HG03064 (cell line): ENCODE data around the gene C2orf49.

Experiments used
- ATAC-seq: cut with Tn5 transposase; IDR thresholded peaks from one replicate; pipeline ENCODE4 v1.9.1; 2021; ENCODE audit warnings: low read depth; ENCODE audit not compliant: unreplicated experiment

Gene C2orf49

GRCh38 chr2:105358593-105358992 is 21.3 kb downstream of the C2orf49 start:
- ATAC-seq = no peak

DNA sequence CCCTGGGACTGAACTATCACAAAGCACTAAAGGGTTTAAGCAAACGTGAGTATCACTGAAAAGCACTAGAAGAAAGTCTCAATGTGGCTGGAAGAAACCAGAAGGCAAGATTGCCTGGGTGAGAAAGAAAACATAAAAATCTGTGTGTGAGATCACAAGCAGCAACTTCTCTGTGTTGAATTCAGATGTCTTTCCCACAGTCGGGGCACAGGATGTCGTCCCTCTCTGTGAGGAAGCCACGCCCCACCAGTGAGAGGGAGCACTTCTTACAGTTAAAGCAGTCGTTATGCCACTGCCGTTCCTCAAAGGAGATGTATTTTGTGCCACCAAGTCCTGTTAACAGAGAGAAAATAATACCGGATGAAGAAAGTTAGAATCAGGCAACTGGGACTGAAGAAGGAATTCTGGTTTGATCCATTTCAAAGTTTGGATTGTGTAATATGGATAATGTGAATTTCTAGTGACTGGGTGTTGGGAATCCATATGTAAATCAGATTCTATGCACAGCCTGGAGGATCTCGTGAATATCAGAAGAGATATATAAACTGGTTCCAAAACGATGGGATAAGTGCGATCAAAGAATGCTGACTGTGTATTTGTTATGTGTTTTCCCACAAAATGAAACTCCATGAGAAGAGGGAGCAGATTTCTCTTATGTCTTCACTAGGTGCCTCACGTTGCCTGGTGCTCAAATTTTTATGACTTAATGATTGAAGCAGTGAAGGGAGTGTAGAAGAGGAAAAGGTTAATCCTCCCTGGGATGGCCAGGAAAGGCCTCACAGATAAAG is 24.0 kb downstream of the C2orf49 start:
- no peak for ATAC-seq

- no peak for ATAC-seq
Measured at GRCh38 chr2:105362862-105363591, 25.7 kb downstream of the C2orf49 start.

- ATAC-seq = no peak
Measured at GRCh38 chr2:105364436-105365139, 27.2 kb downstream of the C2orf49 start.

DNA sequence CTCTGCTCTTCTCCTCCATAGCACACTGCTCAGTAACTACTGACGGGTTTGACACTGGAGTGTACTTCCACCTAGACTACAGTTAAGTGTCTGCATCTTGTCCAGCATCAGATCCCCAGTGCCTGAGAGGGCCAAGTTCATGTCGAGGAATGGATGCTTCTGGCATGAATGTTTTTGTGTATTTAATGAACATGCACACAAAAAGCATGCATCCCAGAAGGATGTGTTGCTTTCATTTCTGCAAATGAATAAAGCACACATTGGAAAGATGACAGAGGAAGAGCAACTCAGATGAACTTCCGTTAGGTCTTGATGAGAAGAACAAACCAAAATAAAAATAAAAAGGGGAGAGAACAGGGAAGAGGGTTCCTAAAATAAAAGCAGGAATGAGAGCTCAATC is 27.9 kb downstream of the C2orf49 start:
- no peak for ATAC-seq

- no peak for ATAC-seq
Measured at GRCh38 chr2:105368759-105369408, 31.5 kb downstream of the C2orf49 start.

DNA sequence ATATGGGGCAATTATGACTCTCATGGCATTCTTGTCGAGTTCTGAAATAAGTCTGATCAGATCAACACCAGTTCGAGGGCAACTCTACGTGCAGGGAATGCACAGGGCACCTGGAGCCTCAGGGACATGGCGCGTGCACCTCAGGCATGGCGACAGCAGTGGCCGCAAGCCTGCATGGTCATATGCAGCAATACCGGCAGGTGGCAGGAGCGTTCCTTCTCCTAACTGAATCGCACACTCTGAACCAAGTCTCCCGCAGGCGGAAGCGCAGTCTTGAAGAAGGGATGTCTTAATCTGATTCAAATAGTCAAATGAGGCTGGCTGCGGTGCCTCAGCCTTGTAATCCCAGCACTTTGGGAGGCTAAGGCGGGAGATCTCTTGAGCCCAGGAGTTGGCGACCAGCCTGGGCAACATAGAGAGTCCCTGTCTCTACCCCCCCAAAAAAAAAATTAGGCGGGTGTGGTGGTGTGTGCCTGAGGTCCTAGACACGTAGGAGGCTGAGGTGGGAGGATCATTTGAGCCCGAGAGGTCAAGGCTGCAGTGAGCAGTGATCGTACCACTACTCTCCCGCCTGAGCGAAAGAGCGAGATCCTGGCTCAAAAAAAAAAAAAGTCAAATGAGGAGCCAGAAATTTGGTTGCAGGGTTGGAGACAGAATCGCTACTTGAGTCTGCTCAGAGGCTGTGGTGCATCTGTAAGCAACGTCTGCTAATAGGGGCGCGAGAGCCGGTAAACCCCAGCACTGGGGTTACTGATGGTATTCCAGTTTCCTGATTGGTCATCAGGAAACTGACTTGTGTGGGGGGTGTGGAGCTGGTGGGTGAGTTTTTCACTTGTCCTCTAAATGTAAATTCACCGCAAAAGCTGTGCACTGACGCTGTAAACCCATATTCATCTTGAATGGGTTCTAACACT is 32.7 kb downstream of the C2orf49 start:
- peak; percentile 89 for ATAC-seq

GRCh38 chr2:105371156-105371555 is 33.8 kb downstream of the C2orf49 start:
- ATAC-seq = no peak

DNA sequence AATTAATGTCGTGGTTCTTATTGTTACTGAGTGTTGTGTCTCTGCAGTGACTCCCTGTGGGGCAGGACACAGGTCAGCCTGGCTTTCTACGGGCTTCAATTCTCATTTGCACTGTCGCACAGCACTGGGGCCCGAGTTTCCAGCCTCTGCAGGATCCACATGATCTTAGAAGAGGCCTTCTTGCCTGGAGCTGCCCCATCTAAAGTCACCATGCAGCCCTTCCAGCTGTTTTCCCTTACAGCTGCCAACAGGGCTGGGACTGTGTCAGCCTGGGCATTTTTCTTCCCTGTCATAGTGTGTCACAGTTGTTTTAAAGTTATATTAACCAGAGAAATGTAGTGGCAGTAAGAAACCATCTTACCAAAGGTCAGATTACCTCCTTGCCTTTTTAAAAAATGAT is 34.5 kb downstream of the C2orf49 start:
- ATAC-seq = no peak

DNA sequence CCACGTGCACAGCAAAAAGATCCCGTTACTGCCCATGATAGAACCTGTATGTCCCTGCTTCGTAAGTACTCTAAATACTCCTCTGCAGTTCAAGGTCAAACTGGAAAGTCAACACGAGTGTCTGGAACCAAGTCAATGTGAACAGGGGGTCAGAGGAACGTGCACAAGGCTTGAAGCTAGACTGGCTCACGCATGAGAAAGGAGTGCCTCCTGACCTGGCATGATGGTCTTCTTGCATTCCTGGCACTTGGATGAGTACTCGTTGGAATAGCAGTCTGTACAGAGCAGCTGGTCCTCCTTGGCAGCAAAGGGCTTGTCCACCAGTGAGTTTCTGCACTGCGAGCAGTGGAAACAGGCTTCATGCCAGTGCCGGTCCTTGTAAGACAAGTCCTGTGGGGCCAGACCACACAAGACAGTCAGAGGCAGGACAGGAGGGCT is 36.0 kb downstream of the C2orf49 start:
- ATAC-seq = peak; percentile 28

- peak; percentile 85 for ATAC-seq
Measured at GRCh38 chr2:105373895-105374401, 36.6 kb downstream of the C2orf49 start.

DNA sequence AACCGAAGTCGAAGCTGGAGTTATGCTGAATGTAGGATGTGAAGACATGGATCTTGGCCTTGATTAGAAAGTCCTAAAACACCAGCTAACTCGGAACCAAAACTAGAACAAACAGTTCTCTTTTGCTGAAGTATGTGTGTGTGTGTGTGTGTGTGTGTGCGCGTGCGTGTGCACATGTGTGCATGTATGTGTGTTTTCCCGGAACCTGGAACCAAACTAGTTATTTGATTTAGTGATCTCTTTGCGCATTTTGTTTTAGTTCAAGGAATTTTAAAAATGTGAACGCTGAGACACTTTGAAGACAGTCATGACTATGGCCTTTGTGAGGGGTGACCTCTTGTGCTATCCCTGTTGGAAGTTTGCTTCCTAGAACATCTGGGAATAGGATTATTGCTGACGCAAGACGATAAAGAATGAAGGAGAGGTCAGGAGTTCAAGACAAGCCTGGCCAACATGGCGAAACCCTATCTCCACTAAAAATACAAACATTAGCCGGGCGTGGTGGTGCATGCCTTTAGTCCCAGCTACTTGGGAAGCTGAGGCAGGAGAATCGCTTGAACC is 37.7 kb downstream of the C2orf49 start:
- ATAC-seq = no peak

DNA sequence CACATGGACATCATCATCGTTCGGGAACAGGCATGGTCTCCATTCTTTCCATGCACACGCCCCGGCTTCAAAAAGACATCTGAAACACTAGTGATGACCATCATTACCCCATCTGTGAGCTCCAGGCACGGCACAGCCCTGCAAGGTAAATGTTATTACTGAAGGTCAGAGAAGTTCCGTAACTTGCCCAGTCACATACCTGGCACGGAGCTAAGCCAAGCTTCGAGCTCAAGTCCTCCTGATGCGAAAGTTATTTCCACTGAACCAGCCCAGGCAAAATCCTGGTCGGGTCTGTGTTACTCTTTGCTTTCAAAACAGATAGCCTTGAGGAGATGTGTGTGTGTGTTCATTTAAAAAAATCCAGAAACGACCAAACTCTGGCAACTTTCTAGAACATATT is 38.7 kb downstream of the C2orf49 start:
- no peak for ATAC-seq

DNA sequence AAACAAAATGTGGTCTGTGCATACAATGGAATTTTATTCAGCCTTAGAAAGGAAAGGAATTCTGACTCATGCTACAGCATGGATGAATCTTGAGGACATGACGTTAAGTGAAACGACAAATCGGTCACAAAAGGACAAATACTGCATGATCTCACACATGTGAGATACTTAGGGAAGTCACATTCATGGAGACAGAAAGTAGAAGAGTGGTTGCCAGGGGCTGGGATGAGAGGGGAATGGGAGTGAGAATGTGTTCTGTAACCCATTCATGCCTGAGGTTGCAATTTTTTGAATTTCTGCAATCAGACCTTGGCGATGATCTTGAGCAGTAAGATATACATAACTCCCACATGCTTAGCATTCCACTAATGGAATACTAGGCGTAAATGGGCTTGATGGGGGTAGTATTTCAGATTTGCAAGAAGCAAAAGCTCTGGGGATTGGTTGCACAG is 39.5 kb downstream of the C2orf49 start:
- ATAC-seq = no peak

DNA sequence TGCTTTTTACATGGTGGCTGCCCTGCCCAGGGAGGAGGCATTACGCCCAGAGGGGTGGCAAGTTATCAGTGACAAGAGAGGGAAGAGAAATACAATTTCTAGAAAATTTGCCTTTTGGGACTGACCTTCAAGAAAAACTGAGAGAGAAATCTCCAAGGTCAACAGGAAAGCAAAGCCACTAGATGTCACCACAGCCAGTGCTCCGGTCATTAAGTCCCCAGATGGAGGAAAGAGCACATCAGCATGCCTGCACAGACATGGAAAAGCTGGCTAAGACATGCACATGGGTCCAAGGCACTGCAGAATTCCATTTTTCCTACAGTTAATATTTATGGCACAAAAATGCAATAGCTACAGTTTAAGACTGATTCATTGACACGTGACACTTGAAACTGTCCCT is 40.5 kb downstream of the C2orf49 start:
- no peak for ATAC-seq

DNA sequence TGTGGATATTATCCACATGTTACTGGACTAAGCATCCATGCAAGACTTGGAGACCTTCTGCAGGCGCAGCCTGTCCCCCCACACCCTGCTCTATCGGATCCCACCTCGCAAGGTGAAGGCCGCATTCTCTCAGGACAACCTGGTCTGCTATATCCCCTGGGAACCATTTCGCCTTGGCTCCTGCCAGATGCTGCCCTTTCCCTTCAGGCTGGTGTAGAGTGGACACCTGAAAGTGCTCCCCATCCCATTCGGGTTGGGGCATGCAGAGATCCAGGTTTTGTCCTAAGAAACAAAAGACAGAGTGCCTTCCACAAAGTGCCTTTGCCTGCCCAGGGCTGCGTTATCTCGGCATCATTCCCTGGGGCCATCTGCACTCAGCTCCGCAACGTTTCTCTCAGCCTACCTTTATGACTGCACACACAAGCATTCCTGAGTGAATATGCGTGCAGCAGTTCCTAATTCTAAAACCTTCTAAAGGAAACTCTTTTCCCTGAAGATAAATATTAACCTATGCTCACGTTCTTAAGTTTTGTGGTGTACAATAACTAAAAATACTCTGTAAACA is 41.0 kb downstream of the C2orf49 start:
- no peak for ATAC-seq

DNA sequence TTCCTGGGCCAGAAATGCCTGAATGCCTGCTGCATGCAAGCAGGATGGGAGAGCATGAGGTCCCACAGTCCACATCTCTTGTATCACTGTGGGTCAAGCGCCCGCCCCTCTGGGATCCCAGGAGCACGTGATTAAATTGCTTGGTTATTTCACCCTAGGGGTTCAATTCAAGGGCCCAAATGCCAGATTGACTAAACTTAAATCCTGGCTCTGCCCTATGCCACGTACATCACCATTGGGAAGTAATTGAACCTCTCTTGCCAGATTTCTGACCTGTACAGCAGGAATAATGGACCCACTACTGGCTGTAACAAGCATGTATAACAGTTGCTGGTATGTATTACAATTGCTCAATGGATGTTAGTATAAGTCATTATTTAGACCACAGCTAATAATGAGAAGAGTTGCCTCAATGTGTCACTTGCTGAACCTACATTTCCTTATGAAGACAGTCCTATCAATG is 41.6 kb downstream of the C2orf49 start:
- ATAC-seq = no peak

DNA sequence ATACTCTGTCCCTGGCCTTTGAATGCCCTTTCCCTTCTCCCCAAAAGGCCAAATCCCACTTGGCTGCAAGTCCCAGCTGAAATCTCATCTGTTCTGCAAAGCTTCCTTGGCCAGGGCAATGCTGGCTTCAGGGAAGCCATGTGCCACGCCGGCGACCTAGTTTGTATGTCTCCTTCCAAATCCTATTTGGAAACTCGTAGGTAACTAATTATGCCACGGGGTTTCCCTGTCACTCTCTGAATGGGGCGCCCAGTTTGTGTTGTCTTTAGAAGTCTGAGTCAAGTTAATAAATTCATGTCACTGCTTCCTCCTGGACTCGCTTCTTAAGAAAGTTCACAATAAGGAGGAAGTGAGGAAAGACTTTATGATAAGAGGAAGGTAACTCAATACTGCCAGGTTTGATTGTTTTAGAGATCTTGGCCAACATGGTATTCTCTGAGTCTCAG is 42.4 kb downstream of the C2orf49 start:
- no peak for ATAC-seq
